IgD-negative memory B cell (primary cell): Measurements from ENCODE around the gene F8. TPM values are rescaled to one million over a fixed set of nuclear protein-coding genes. Genes with fewer than 3 reads are reported as not detected.

ENCODE experiments used
- H3K27ac Mint-ChIP-seq, 3 donors: one replicate each; pipeline ENCODE4 v1.8.0; 2020 to 2022; ENCODE audit warnings: mild to moderate bottlenecking in 3 of 3, mixed read lengths in 3 of 3, moderate library complexity in 1 of 3
- H3K27me3 Mint-ChIP-seq: one replicate; pipeline ENCODE4 v1.8.0; 2021; ENCODE audit warnings: mixed read lengths
- H3K36me3 Mint-ChIP-seq: one replicate; pipeline ENCODE4 v1.8.0; 2020; ENCODE audit warnings: mild to moderate bottlenecking, mixed read lengths
- H3K4me1 Mint-ChIP-seq, 3 donors: one replicate each; pipeline ENCODE4 v1.8.0; 2020 to 2022; ENCODE audit warnings: mixed read lengths in 3 of 3, mild to moderate bottlenecking in 1 of 3
- H3K4me3 Mint-ChIP-seq, 4 donors: one replicate each; pipeline ENCODE4 v1.8.0; 2020 to 2022; ENCODE audit warnings: mild to moderate bottlenecking in 4 of 4, mixed read lengths in 4 of 4, moderate library complexity in 3 of 4
- H3K9me3 Mint-ChIP-seq, 3 donors: one replicate each; pipeline ENCODE4 v1.8.0; 2020 to 2021; ENCODE audit warnings: mixed read lengths in 3 of 3, mild to moderate bottlenecking in 1 of 3
- polyA plus RNA-seq: library from polyadenylated mRNA; unstranded; fragments of 300-500 nt; fragmentation: Illumina TruSeq; gene quantifications from one replicate; pipeline ENCODE4 v1.2.3, GENCODE V29; 2021

The F8 gene
- polyA plus RNA-seq, 1 donor from 2014 or later, result 2.7 TPM

- H3K4me1 Mint-ChIP-seq, result peaks cover 0 to 5% (median 0%) of the 10 kb centered on the region in 3 donors
- H3K27ac Mint-ChIP-seq, result peak overlapping the region in 1 of 3 donors; percentile 24
- no peaks in the 10 kb centered on the region for H3K36me3 Mint-ChIP-seq
Measured at GRCh38 chrX:155052738-155053498, 30.4 kb upstream of the F8 start.

GRCh38 chrX:155048977-155049619, 26.6 kb upstream of the F8 start:
- Mint-ChIP-seq H3K9me3 (no peaks in the 10 kb centered on the region), H3K27ac (no peak overlapping the region), H3K4me1 (peaks cover 0 to 2% (median 0%) of the 10 kb centered on the region in 3 donors), H3K36me3 (no peaks in the 10 kb centered on the region), H3K4me3 (no peak overlapping the region), H3K27me3 (no peaks in the 10 kb centered on the region)

More at GRCh38 chrX:155052738-155053498, 30.4 kb upstream of the F8 start:
- H3K9me3 Mint-ChIP-seq, result no peaks in the 10 kb centered on the region
- H3K27me3 Mint-ChIP-seq, result no peaks in the 10 kb centered on the region
- no peak overlapping the region for H3K4me3 Mint-ChIP-seq

GRCh38 chrX:155046811-155047528, 24.4 kb upstream of the F8 start:
- peaks cover 0 to 2% (median 2%) of the 10 kb centered on the region in 3 donors for H3K4me1 Mint-ChIP-seq
- H3K36me3 Mint-ChIP-seq, result no peaks in the 10 kb centered on the region
- no peak overlapping the region for H3K27ac Mint-ChIP-seq
- H3K27me3 Mint-ChIP-seq, result no peaks in the 10 kb centered on the region
- H3K9me3 Mint-ChIP-seq, result no peaks in the 10 kb centered on the region
- H3K4me3 Mint-ChIP-seq, result no peak overlapping the region

GRCh38 chrX:155046129-155046810, 23.7 kb upstream of the F8 start:
- no peak overlapping the region for H3K4me3 Mint-ChIP-seq
- peaks cover 0 to 2% (median 2%) of the 10 kb centered on the region in 3 donors for H3K4me1 Mint-ChIP-seq
- no peaks in the 10 kb centered on the region for H3K27me3 Mint-ChIP-seq
- no peaks in the 10 kb centered on the region for H3K36me3 Mint-ChIP-seq
- no peak overlapping the region for H3K27ac Mint-ChIP-seq
- H3K9me3 Mint-ChIP-seq, result no peaks in the 10 kb centered on the region

GRCh38 chrX:155035688-155036087, 13.2 kb upstream of the F8 start:
- Mint-ChIP-seq H3K4me3 (no peak overlapping the region), H3K27me3 (no peaks in the 10 kb centered on the region), H3K4me1 (peaks cover 5 to 11% (median 8%) of the 10 kb centered on the region in 3 donors), H3K27ac (no peak overlapping the region), H3K36me3 (peaks cover 20% of the 10 kb centered on the region), H3K9me3 (peaks cover 5 to 8% (median 6%) of the 10 kb centered on the region in 3 donors)

GRCh38 chrX:155031657-155032056, 9.1 kb upstream of the F8 start:
- Mint-ChIP-seq H3K27ac (peak overlapping the region in 1 of 3 donors; percentile 55), H3K9me3 (peaks cover 0 to 6% (median under 1%) of the 10 kb centered on the region in 3 donors), H3K27me3 (no peaks in the 10 kb centered on the region), H3K4me3 (no peak overlapping the region), H3K36me3 (peaks cover 8% of the 10 kb centered on the region), H3K4me1 (peaks cover 5 to 19% (median 8%) of the 10 kb centered on the region in 3 donors)

GRCh38 chrX:155028877-155029291, 6.4 kb upstream of the F8 start:
- no peaks in the 10 kb centered on the region for H3K27me3 Mint-ChIP-seq
- no peaks in the 10 kb centered on the region for H3K9me3 Mint-ChIP-seq
- H3K27ac Mint-ChIP-seq, result no peak overlapping the region
- H3K4me1 Mint-ChIP-seq, result peaks cover 5 to 19% (median 10%) of the 10 kb centered on the region in 3 donors
- H3K36me3 Mint-ChIP-seq, result peaks cover 3% of the 10 kb centered on the region
- H3K4me3 Mint-ChIP-seq, result peak overlapping the region in 3 of 4 donors; percentile 9 to 91 (median 45)

- Mint-ChIP-seq H3K9me3 (no peaks in the 10 kb centered on the region), H3K27ac (peak overlapping the region; percentile 96 to 98 (median 97)), H3K4me1 (peaks cover 5 to 19% (median 10%) of the 10 kb centered on the region in 3 donors), H3K36me3 (no peaks in the 10 kb centered on the region), H3K27me3 (no peaks in the 10 kb centered on the region), H3K4me3 (peak overlapping the region; percentile 85 to 92 (median 92))
Measured at GRCh38 chrX:155028129-155028528, 5.6 kb upstream of the F8 start.

- H3K4me3 Mint-ChIP-seq, result peak overlapping the region; percentile 85 to 92 (median 92)
- H3K27ac Mint-ChIP-seq, result peak overlapping the region; percentile 96 to 98 (median 97)
- H3K9me3 Mint-ChIP-seq, result no peaks in the 10 kb centered on the region
- H3K4me1 Mint-ChIP-seq, result peaks cover 5 to 19% (median 10%) of the 10 kb centered on the region in 3 donors
- no peaks in the 10 kb centered on the region for H3K36me3 Mint-ChIP-seq
- H3K27me3 Mint-ChIP-seq, result no peaks in the 10 kb centered on the region
Measured at GRCh38 chrX:155027509-155028066, 5.1 kb upstream of the F8 start.

GRCh38 chrX:155026727-155027508, 4.4 kb upstream of the F8 start, which contains the start of gene FUNDC2:
FUNDC2 (plus strand) TSS chrX:155026844; CDS start chrX:155026939, 95 bp downstream.
- H3K4me3 Mint-ChIP-seq, result peak within 1 kb of the TSS; percentile 85 to 94 (median 92)
- no peaks in the 10 kb centered on the region for H3K27me3 Mint-ChIP-seq
- H3K27ac Mint-ChIP-seq, result peak within 1 kb of the TSS; percentile 96 to 98 (median 97)
- peaks cover 5 to 19% (median 13%) of the 10 kb centered on the region in 3 donors for H3K4me1 Mint-ChIP-seq
- no peaks in the 10 kb centered on the region for H3K36me3 Mint-ChIP-seq
- no peaks in the 10 kb centered on the region for H3K9me3 Mint-ChIP-seq

GRCh38 chrX:155026420-155026726, 3.9 kb upstream of the F8 start:
- H3K4me1 Mint-ChIP-seq, result peaks cover 5 to 17% (median 10%) of the 10 kb centered on the region in 3 donors
- H3K4me3 Mint-ChIP-seq, result peak overlapping the region; percentile 84 to 94 (median 92)
- no peaks in the 10 kb centered on the region for H3K9me3 Mint-ChIP-seq
- H3K36me3 Mint-ChIP-seq, result no peaks in the 10 kb centered on the region
- H3K27ac Mint-ChIP-seq, result peak overlapping the region; percentile 93 to 98 (median 97)
- H3K27me3 Mint-ChIP-seq, result no peaks in the 10 kb centered on the region

GRCh38 chrX:155023907-155024833, 1.6 kb upstream of the F8 start:
- Mint-ChIP-seq H3K4me1 (peaks cover 5 to 13% (median 6%) of the 10 kb centered on the region in 3 donors), H3K4me3 (peak overlapping the region in 3 of 4 donors; percentile 43 to 70 (median 48)), H3K36me3 (no peaks in the 10 kb centered on the region), H3K27ac (peak overlapping the region in 1 of 3 donors; percentile 30), H3K27me3 (no peaks in the 10 kb centered on the region), H3K9me3 (no peaks in the 10 kb centered on the region)

- Mint-ChIP-seq H3K36me3 (peaks cover 2% of the 10 kb centered on the region), H3K4me1 (peaks cover 0 to 3% (median 0%) of the 10 kb centered on the region in 3 donors), H3K9me3 (no peaks in the 10 kb centered on the region), H3K4me3 (no peak overlapping the region), H3K27ac (no peak overlapping the region), H3K27me3 (no peaks in the 10 kb centered on the region)
Measured at GRCh38 chrX:155020591-155020990, 1.9 kb downstream of the F8 start.
